Measurements from ENCODE around the gene IRAK2. TPM values are rescaled to one million over a fixed set of nuclear protein-coding genes. Genes with fewer than 3 reads are reported as not detected.
"Not testable (repeated sequence)": the region's sequence is repeated elsewhere in the genome, so short reads cannot be mapped to it uniquely, and the experiment has no call there.

Gene IRAK2
- total and polyA plus RNA-seq, 2 experiments from 2014 or later = 1.1 to 2.1 TPM

DNA sequence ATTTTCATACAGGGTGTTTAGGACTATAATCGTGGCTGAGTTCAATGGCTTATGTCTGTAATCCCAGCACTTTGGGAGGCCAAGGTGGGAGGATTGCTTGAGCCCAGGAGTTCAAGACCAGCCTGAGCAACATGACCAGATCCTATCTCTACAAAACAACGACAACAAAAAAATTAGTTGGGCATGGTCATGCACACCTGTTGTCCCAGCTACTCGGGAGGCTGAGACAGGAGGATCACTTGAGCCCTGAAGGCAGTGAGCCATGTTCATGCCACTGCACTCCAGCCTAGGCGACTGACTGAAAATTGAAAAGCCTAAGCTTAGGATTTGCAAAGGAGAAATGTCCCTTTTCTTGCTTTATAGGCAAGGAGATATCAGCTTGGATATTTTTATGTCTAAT is 47.8 kb upstream of the IRAK2 start:
- peaks cover 19% of the 10 kb centered on the region for H3K4me1 ChIP-seq (ENCODE audit: insufficient read depth)
- no peak for DNase-seq
- H4K20me1 ChIP-seq (ENCODE audit: insufficient read depth) = no peaks in the 10 kb centered on the region
- peaks cover 65% of the 10 kb centered on the region for H3K79me2 ChIP-seq (ENCODE audit: insufficient read depth)
- in situ Hi-C loops (cut with MboI) = no loop called here
- H3K9me3 ChIP-seq (ENCODE audit: low read depth) = no peaks in the 10 kb centered on the region
- H3K4me3 ChIP-seq = peak overlapping the region; percentile 99
- H2AFZ ChIP-seq = no peak overlapping the region
- H3F3A ChIP-seq (ENCODE audit: insufficient read depth) = peaks cover 8% of the 10 kb centered on the region; the same call in 1 of the 2 replicates
- no peaks in the 10 kb centered on the region for H3K27me3 ChIP-seq (replicated peaks; ENCODE audit: insufficient read depth)
- H3K27ac ChIP-seq = no peak overlapping the region; the same call in 1 of the 2 replicates
- H3K9me2 ChIP-seq (ENCODE audit: insufficient read depth) = no peaks in the 10 kb centered on the region
- H3K36me3 ChIP-seq (ENCODE audit: low read depth) = no peaks in the 10 kb centered on the region; the same call in 1 of the 2 replicates
- H3K4me2 ChIP-seq (ENCODE audit: unreplicated experiment) = peak overlapping the region; percentile 93
- TF ChIP-seq EZH2phosphoT487 (IDR thresholded peaks at IDR 0.05; ENCODE audit: insufficient read depth, low read depth) (no peak), EZH2 (IDR thresholded peaks at IDR 0.05; ENCODE audit: insufficient read depth, poor library complexity, severe bottlenecking) (no peak)
- WGBS, 2 experiments (ENCODE audit: low coverage in 1 of 2, low lambda C conversion rate in 2 of 2, missing lambda C conversion rate in 2 of 2) = 74% methylated on average over 4 of the region's 4 CpGs
- peak overlapping the region; percentile 90 for H3K9ac ChIP-seq

DNA sequence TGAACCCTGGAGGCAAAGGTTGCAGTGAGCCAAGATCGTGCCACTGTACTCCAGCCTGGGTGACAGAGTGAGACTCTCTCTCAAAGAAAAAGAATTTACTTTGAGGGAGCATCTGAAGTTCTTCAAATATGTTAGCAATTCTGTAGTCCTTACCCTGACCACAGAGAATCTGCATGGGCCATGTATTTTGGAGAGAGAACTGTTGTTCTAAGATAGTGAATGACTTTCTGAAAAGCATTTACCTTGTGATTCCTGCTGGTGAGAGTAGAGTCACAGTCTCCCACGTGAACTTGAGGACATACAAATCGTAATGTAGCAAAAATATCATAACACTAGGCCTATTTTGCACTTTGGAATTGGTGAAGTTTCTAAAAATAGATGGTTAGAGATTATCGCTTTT is 45.3 kb upstream of the IRAK2 start:
- no peak overlapping the region for H2AFZ ChIP-seq
- 68 to 70% methylated on average over 4 of the region's 4 CpGs for WGBS, 2 experiments (ENCODE audit: low coverage in 1 of 2, low lambda C conversion rate in 2 of 2, missing lambda C conversion rate in 2 of 2)
- H3K36me3 ChIP-seq (ENCODE audit: low read depth) = no peaks in the 10 kb centered on the region; the same call in 1 of the 2 replicates
- no peaks in the 10 kb centered on the region for H3K27me3 ChIP-seq (replicated peaks; ENCODE audit: insufficient read depth)
- peaks cover 8% of the 10 kb centered on the region; the same call in 1 of the 2 replicates for H3F3A ChIP-seq (ENCODE audit: insufficient read depth)
- no peak overlapping the region for H3K4me3 ChIP-seq
- H3K79me2 ChIP-seq (ENCODE audit: insufficient read depth) = peaks cover 87% of the 10 kb centered on the region
- no peak for DNase-seq
- in situ Hi-C loops (cut with MboI) = no loop called here
- H3K9me3 ChIP-seq (ENCODE audit: low read depth) = no peaks in the 10 kb centered on the region
- H3K4me2 ChIP-seq (ENCODE audit: unreplicated experiment) = no peak overlapping the region
- no peak overlapping the region for H3K9ac ChIP-seq
- TF ChIP-seq EZH2phosphoT487 (IDR thresholded peaks at IDR 0.05; ENCODE audit: insufficient read depth, low read depth) = no peak
- no peak for TF ChIP-seq EZH2 (IDR thresholded peaks at IDR 0.05; ENCODE audit: insufficient read depth, poor library complexity, severe bottlenecking)
- H3K9me2 ChIP-seq (ENCODE audit: insufficient read depth) = no peaks in the 10 kb centered on the region
- H4K20me1 ChIP-seq (ENCODE audit: insufficient read depth) = peaks cover 1% of the 10 kb centered on the region; the same call in 1 of the 2 replicates
- peaks cover 19% of the 10 kb centered on the region for H3K4me1 ChIP-seq (ENCODE audit: insufficient read depth)
- no peak overlapping the region for H3K27ac ChIP-seq

DNA sequence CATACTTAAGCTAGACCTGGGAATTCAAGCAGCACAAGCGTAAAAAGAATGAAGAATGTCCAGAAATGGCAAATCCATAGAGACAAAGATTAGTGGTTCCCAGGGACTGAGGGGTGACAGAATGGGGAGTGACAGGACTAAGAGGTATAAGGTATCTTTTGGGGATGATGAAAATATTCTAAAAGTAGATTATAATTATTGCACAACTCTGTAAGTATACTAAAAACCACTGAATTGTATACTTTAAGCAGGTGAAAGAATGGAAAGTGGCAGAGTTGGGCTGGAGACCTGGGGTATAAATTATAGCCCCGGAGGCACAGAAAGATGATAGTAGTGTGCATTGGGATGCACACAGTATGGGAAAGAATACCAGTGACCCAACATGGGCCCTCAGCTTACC is 43.7 kb upstream of the IRAK2 start:
- no peak overlapping the region for H3K4me2 ChIP-seq (ENCODE audit: unreplicated experiment)
- H3F3A ChIP-seq (ENCODE audit: insufficient read depth) = peaks cover 6% of the 10 kb centered on the region; the same call in 1 of the 2 replicates
- H3K4me3 ChIP-seq = no peak overlapping the region
- in situ Hi-C loops (cut with MboI) = no loop called here
- peaks cover 5% of the 10 kb centered on the region; the same call in 1 of the 2 replicates for H4K20me1 ChIP-seq (ENCODE audit: insufficient read depth)
- H3K27ac ChIP-seq = no peak overlapping the region
- H3K36me3 ChIP-seq (ENCODE audit: low read depth) = peaks cover 8% of the 10 kb centered on the region; the same call in 1 of the 2 replicates
- H3K9ac ChIP-seq = no peak overlapping the region
- H3K27me3 ChIP-seq (replicated peaks; ENCODE audit: insufficient read depth) = no peaks in the 10 kb centered on the region
- DNase-seq = no peak
- H3K79me2 ChIP-seq (ENCODE audit: insufficient read depth) = peaks cover 98% of the 10 kb centered on the region
- no peaks in the 10 kb centered on the region for H3K9me2 ChIP-seq (ENCODE audit: insufficient read depth)
- no peaks in the 10 kb centered on the region for H3K9me3 ChIP-seq (ENCODE audit: low read depth)
- WGBS, 2 experiments (ENCODE audit: low coverage in 1 of 2, low lambda C conversion rate in 2 of 2, missing lambda C conversion rate in 2 of 2) = 59 to 73% methylated on average over 2 of the region's 2 CpGs
- peaks cover 19% of the 10 kb centered on the region for H3K4me1 ChIP-seq (ENCODE audit: insufficient read depth)
- TF ChIP-seq EZH2 (IDR thresholded peaks at IDR 0.05; ENCODE audit: insufficient read depth, poor library complexity, severe bottlenecking) (no peak), EZH2phosphoT487 (IDR thresholded peaks at IDR 0.05; ENCODE audit: insufficient read depth, low read depth) (no peak)
- no peak overlapping the region for H2AFZ ChIP-seq

DNA sequence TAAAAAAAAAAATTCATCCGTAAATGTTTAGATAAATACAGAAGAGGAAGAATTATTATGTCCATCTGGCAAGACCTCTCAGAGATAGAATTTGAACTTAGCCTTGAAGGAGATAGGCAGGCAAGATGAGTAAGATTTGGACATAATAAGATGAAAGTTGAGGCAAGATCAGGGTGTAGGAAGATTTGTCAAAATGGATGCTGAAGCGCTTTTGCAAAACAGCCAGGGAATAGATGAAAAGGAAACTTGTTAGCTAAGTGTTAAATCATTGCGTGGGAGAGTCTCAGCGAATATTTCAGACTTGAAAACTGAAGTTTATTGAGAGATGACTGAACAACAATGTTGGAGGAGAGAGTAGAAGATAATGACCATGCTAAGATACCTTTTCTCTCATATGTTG is 42.0 kb upstream of the IRAK2 start:
- Histone ChIP-seq H3K27me3 (replicated peaks; ENCODE audit: insufficient read depth) (no peaks in the 10 kb centered on the region), H4K20me1 (ENCODE audit: insufficient read depth) (peaks cover 5% of the 10 kb centered on the region; the same call in 1 of the 2 replicates), H3K9ac (no peak overlapping the region), H3K9me3 (ENCODE audit: low read depth) (no peaks in the 10 kb centered on the region), H3K4me3 (no peak overlapping the region), H3K27ac (no peak overlapping the region), H3K4me1 (ENCODE audit: insufficient read depth) (peaks cover 7% of the 10 kb centered on the region; the same call in 1 of the 2 replicates), H2AFZ (no peak overlapping the region), H3K4me2 (ENCODE audit: unreplicated experiment) (no peak overlapping the region), H3K36me3 (ENCODE audit: low read depth) (peaks cover 21% of the 10 kb centered on the region; the same call in 1 of the 2 replicates), H3K79me2 (ENCODE audit: insufficient read depth) (peaks cover 95% of the 10 kb centered on the region), H3F3A (ENCODE audit: insufficient read depth) (no peaks in the 10 kb centered on the region), H3K9me2 (ENCODE audit: insufficient read depth) (no peaks in the 10 kb centered on the region)
- in situ Hi-C loops (cut with MboI) = no loop called here
- TF ChIP-seq EZH2phosphoT487 (IDR thresholded peaks at IDR 0.05; ENCODE audit: insufficient read depth, low read depth) (no peak), EZH2 (IDR thresholded peaks at IDR 0.05; ENCODE audit: insufficient read depth, poor library complexity, severe bottlenecking) (no peak)
- 79 to 80% methylated on average over 4 of the region's 4 CpGs for WGBS, 2 experiments (ENCODE audit: low coverage in 1 of 2, low lambda C conversion rate in 2 of 2, missing lambda C conversion rate in 2 of 2)
- no peak for DNase-seq

DNA sequence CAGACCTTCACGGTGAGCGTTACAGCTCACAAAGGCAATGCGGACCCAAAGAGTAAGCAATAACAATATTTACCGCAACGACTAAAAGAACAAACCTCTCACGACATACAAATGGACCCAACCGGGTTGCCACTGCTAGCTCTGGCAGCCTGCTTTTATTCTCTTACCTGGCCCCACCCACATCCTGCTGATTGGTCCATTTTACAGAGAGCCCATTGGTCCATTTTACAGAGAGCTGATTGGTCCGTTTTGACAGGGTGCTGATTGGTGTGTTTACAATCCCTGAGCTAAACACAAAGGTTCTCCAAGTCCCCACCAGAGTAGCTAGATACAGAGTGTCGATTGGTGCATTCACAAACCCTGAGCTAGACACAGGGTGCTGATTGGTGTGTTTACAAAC is 28.8 kb upstream of the IRAK2 start:
- H3K79me2 ChIP-seq (ENCODE audit: insufficient read depth); H3K27ac ChIP-seq; H3K9me3 ChIP-seq (ENCODE audit: low read depth); H4K20me1 ChIP-seq (ENCODE audit: insufficient read depth); in situ Hi-C loops (cut with MboI); H3K36me3 ChIP-seq (ENCODE audit: low read depth); H3K9ac ChIP-seq; H2AFZ ChIP-seq; DNase-seq; H3K4me3 ChIP-seq; H3K4me2 ChIP-seq (ENCODE audit: unreplicated experiment); H3K9me2 ChIP-seq (ENCODE audit: insufficient read depth); H3K4me1 ChIP-seq (ENCODE audit: insufficient read depth); H3K27me3 ChIP-seq (replicated peaks; ENCODE audit: insufficient read depth); H3F3A ChIP-seq (ENCODE audit: insufficient read depth): not testable (repeated sequence)
- WGBS, 2 experiments (ENCODE audit: low coverage in 1 of 2, low lambda C conversion rate in 2 of 2, missing lambda C conversion rate in 2 of 2) = 92 to 95% methylated on average over 9 of the region's 9 CpGs
